Measurements from ENCODE around the gene BRWD1.

DNA sequence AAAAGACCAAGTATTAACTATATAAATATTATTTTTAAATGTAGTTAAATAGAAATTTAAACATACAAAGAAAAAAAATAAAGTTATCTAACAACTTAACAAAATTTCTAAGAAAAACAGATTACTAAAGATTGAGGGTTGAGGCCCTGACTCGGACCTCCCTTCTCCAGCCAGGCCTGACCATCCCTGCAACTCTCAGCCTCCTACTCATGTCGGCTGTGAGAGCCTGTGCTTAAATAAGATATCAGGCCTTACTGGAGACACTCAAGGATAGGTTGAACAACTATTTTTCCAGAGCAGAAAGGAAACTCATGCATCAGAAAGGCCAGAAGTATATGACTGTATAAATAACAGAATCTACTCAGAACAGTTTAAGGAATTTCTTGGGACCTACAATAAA, 97.1 kb downstream of the BRWD1 start:
- TF ChIP-seq, protein P1, sequence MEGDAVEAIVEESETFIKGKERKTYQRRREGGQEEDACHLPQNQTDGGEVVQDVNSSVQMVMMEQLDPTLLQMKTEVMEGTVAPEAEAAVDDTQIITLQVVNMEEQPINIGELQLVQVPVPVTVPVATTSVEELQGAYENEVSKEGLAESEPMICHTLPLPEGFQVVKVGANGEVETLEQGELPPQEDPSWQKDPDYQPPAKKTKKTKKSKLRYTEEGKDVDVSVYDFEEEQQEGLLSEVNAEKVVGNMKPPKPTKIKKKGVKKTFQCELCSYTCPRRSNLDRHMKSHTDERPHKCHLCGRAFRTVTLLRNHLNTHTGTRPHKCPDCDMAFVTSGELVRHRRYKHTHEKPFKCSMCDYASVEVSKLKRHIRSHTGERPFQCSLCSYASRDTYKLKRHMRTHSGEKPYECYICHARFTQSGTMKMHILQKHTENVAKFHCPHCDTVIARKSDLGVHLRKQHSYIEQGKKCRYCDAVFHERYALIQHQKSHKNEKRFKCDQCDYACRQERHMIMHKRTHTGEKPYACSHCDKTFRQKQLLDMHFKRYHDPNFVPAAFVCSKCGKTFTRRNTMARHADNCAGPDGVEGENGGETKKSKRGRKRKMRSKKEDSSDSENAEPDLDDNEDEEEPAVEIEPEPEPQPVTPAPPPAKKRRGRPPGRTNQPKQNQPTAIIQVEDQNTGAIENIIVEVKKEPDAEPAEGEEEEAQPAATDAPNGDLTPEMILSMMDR (IDR thresholded peaks at IDR 0.05; ENCODE audit: poor library complexity, severe bottlenecking): no peak
- no peak for TF ChIP-seq EP300 (conservative IDR thresholded peaks at IDR 0.05; ENCODE audit: poor library complexity, severe bottlenecking)
- TF ChIP-seq POLR2AphosphoS5 (IDR thresholded peaks at IDR 0.05): no peak
- TF ChIP-seq EZH2 (IDR thresholded peaks at IDR 0.05; ENCODE audit: borderline replicate concordance, insufficient read depth, low read length, poor library complexity, severe bottlenecking): no peak
- TF ChIP-seq RAD21 (conservative IDR thresholded peaks at IDR 0.05): no peak

All from neural cell (in vitro differentiated cells).